Measurements from ENCODE around the gene PKIG. TPM values are rescaled to one million over a fixed set of nuclear protein-coding genes. Genes with fewer than 3 reads are reported as not detected.
"Not testable (repeated sequence)": the region's sequence is repeated elsewhere in the genome, so short reads cannot be mapped to it uniquely, and the experiment has no call there.

Gene PKIG
- total and polyA plus RNA-seq, 9 of the 15 experiments (the other 6 are each of a cell fraction or from before 2014, with no cell fraction given), result 0.13 to 7.0 (median 4.7) TPM

GRCh38 chr20:44588321-44588720, 5.9 kb downstream of the PKIG start:
- FAIRE-seq, result not testable (repeated sequence)

DNA sequence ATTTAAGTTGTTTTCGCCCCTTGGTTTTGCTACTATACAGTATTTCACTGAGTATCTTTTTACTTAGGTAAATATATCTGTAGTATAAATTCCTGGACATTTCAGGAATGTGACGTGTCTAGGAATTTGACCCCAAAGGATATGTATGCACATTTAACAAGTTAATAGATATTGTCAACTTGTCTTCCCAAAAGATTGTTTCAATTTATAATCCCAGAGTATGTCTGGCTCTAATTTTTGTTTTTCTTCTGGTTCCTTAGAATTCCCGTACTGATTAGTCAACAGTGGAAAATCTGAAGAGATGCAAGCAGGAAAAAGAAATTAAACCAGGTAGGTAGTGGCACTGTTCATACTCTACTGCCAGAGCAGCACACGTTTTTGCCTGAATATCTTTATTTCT, 7.2 kb downstream of the PKIG start:
- Histone ChIP-seq H3K9me1 (ENCODE audit: control insufficient read depth, insufficient read depth, low read length) (no peaks in the 10 kb centered on the region), H3K79me2 (ENCODE audit: control insufficient read depth, insufficient read depth, low read length) (no peaks in the 10 kb centered on the region), H4K20me1 (replicated peaks; ENCODE audit: control insufficient read depth, insufficient read depth, low read length) (no peaks in the 10 kb centered on the region), H3K4me2 (ENCODE audit: insufficient read depth, low read length) (no peak overlapping the region), H2AFZ (ENCODE audit: low read depth, low read length) (no peak overlapping the region), H3K4me3 (no peak overlapping the region), H3K27me3 (ENCODE audit: control insufficient read depth in 2 of 2, insufficient read depth in 2 of 2, low read length in 2 of 2) (peaks cover 0 to 11% of the 10 kb centered on the region in 2 experiments; a peak in 2 of 5 replicates), H3K9ac (ENCODE audit: insufficient read depth in 1 of 2, low read depth in 2 of 2, low read length in 2 of 2) (no peak overlapping the region), H3K4me1 (replicated peaks in 1 of 2; ENCODE audit: control insufficient read depth in 2 of 2, insufficient read depth in 2 of 2, low read length in 2 of 2) (peaks cover 5 to 13% of the 10 kb centered on the region in 2 experiments), H3K9me3 (replicated peaks; ENCODE audit: control insufficient read depth, insufficient read depth, low read depth, low read length) (no peaks in the 10 kb centered on the region), H3K27ac (ENCODE audit: extremely low read depth, low read depth, low read length) (no peak overlapping the region), H3K36me3 (ENCODE audit: control insufficient read depth, insufficient read depth, low read length) (no peaks in the 10 kb centered on the region)
- DNase-seq (ENCODE audit: extremely low read depth in 1 of 4, low spot score in 3 of 4) (no peak), FAIRE-seq (no peak), ATAC-seq (no peak)
- intact Hi-C loops (cut with micrococcal nuclease), result no loop called here
- WGBS (ENCODE audit: insufficient coverage, low coverage, missing lambda C conversion rate), result 19% methylated on average over 4 of the region's 4 CpGs
- CTCF ChIA-PET (ENCODE audit: low intra/inter-chr PET ratio), result no interaction called here
- POLR2A ChIA-PET, result no interaction called here
- BruUV-seq (replicated peaks), result no TSS peak
- in situ Hi-C loops (cut with MboI), result no loop called here
- TF ChIP-seq CREBBP (IDR thresholded peaks at IDR 0.05; ENCODE audit: low read depth, low read length) (no peak), PREB (CRISPR knock-in tag; IDR thresholded peaks at IDR 0.05) (no peak), NCOA4 (IDR thresholded peaks at IDR 0.05; ENCODE audit: partially characterized antibody) (no peak), EZH2 (IDR thresholded peaks at IDR 0.05; ENCODE audit: borderline replicate concordance, low read depth, low read length) (no peak), NFE2 (IDR thresholded peaks at IDR 0.05; ENCODE audit: low read depth) (no peak), POLR2AphosphoS2 (IDR thresholded peaks at IDR 0.05; ENCODE audit: low read length) (no peak), CHCHD3 (CRISPR knock-in tag; IDR thresholded peaks at IDR 0.05) (no peak), ZNF644 (tag; IDR thresholded peaks at IDR 0.05; ENCODE audit: low read depth) (no peak), LARP7 (IDR thresholded peaks at IDR 0.05) (no peak), SRSF7 (optimal IDR thresholded peaks at IDR 0.05; ENCODE audit: low read depth, low read length) (no peak), NR4A1 (CRISPR knock-in tag; IDR thresholded peaks at IDR 0.05) (no peak), NR4A1 (tag; IDR thresholded peaks at IDR 0.05) (no peak), DEAF1 (CRISPR knock-in tag; IDR thresholded peaks at IDR 0.05) (no peak)
- TF ChIP-seq, protein P1, sequence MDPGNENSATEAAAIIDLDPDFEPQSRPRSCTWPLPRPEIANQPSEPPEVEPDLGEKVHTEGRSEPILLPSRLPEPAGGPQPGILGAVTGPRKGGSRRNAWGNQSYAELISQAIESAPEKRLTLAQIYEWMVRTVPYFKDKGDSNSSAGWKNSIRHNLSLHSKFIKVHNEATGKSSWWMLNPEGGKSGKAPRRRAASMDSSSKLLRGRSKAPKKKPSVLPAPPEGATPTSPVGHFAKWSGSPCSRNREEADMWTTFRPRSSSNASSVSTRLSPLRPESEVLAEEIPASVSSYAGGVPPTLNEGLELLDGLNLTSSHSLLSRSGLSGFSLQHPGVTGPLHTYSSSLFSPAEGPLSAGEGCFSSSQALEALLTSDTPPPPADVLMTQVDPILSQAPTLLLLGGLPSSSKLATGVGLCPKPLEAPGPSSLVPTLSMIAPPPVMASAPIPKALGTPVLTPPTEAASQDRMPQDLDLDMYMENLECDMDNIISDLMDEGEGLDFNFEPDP (CRISPR knock-in tag; IDR thresholded peaks at IDR 0.05), result no peak

More at GRCh38 chr20:44588321-44588720, 5.9 kb downstream of the PKIG start:
- POLR2A ChIA-PET; H3K4me2 ChIP-seq (ENCODE audit: insufficient read depth, low read length); BruUV-seq (replicated peaks); ATAC-seq; H3K9me1 ChIP-seq (ENCODE audit: control insufficient read depth, insufficient read depth, low read length); H4K20me1 ChIP-seq (replicated peaks; ENCODE audit: control insufficient read depth, insufficient read depth, low read length); H3K27ac ChIP-seq (ENCODE audit: extremely low read depth, low read depth, low read length); intact Hi-C loops (cut with micrococcal nuclease); H3K36me3 ChIP-seq (ENCODE audit: control insufficient read depth, insufficient read depth, low read length); H3K9me3 ChIP-seq (replicated peaks; ENCODE audit: control insufficient read depth, insufficient read depth, low read depth, low read length); H3K9ac ChIP-seq (ENCODE audit: insufficient read depth in 1 of 2, low read depth in 2 of 2, low read length in 2 of 2); H2AFZ ChIP-seq (ENCODE audit: low read depth, low read length); DNase-seq (ENCODE audit: extremely low read depth in 1 of 4, low spot score in 3 of 4); H3K79me2 ChIP-seq (ENCODE audit: control insufficient read depth, insufficient read depth, low read length); H3K4me3 ChIP-seq; in situ Hi-C loops (cut with MboI): not testable (repeated sequence)
- WGBS (ENCODE audit: insufficient coverage, low coverage, missing lambda C conversion rate), result 61% methylated on average over 9 of the region's 9 CpGs
- CTCF ChIA-PET (ENCODE audit: low intra/inter-chr PET ratio), result interaction anchor here (0.6 kb wide), 1 partner anchor 61 kb away, joined by 3 read pairs; no protein-coding TSS in a partner anchor
- Histone ChIP-seq H3K27me3 (ENCODE audit: control insufficient read depth in 2 of 2, insufficient read depth in 2 of 2, low read length in 2 of 2) (peaks cover 0 to 11% of the 10 kb centered on the region in 2 experiments; a peak in 2 of 5 replicates), H3K4me1 (replicated peaks in 1 of 2; ENCODE audit: control insufficient read depth in 2 of 2, insufficient read depth in 2 of 2, low read length in 2 of 2) (peaks cover 5 to 11% of the 10 kb centered on the region in 2 experiments)

Measured in K562 (cell line).